Fibroblast of lung (primary cell): ENCODE measurements around the gene MICAL3.

ENCODE experiments used
- EZH2 ChIP-seq: IDR thresholded peaks from 2 replicates; pipeline ENCODE4 v1.5.1; 2012; ENCODE audit warnings: low read length, control low read depth, mild to moderate bottlenecking; ENCODE audit errors: missing control alignments
- TF ChIP-seq, protein P1 (sequence below), 2 donors: IDR thresholded peaks in 1 of 2; conservative IDR thresholded peaks in 1 of 2; 1 replicate in 1 of 2; 2 replicates in 1 of 2; pipeline ENCODE4 v1.5.1; 2011 to 2012; ENCODE audit warnings: low read length in 2 of 2, control low read depth in 1 of 2, inconsistent platforms in 1 of 2, low read depth in 1 of 2, mild to moderate bottlenecking in 1 of 2

DNA sequence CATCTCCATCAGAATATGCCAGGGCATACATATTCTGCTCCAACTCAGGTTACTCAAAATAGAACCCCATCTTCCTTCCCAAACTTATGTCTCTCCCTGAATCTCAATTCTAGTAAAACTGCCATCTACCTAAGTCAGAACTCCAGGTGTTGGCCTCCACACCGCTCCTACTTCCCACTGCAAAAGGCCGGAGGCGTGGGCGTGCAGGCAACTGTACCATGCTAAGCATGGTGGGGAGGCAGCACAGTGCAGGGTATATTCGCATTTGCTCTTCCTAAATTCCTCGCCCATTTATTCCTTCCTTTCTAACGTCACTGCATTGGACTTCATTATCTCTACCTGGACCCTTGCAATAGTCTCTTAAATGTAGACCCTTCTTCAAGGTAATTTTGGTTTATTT lies 97.8 kb downstream of the MICAL3 start:
- TF ChIP-seq, protein P1, sequence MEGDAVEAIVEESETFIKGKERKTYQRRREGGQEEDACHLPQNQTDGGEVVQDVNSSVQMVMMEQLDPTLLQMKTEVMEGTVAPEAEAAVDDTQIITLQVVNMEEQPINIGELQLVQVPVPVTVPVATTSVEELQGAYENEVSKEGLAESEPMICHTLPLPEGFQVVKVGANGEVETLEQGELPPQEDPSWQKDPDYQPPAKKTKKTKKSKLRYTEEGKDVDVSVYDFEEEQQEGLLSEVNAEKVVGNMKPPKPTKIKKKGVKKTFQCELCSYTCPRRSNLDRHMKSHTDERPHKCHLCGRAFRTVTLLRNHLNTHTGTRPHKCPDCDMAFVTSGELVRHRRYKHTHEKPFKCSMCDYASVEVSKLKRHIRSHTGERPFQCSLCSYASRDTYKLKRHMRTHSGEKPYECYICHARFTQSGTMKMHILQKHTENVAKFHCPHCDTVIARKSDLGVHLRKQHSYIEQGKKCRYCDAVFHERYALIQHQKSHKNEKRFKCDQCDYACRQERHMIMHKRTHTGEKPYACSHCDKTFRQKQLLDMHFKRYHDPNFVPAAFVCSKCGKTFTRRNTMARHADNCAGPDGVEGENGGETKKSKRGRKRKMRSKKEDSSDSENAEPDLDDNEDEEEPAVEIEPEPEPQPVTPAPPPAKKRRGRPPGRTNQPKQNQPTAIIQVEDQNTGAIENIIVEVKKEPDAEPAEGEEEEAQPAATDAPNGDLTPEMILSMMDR (conservative IDR thresholded peaks at IDR 0.05 in 1 of 2, IDR thresholded peaks at IDR 0.05 in 1 of 2; ENCODE audit: low read depth in 1 of 2, low read length in 2 of 2) = no peak
- no peak for TF ChIP-seq EZH2
